NB4 (cell line): ENCODE data around the gene SUMO2.

Experiments used
- DNase-seq: peaks from one replicate; pipeline ENCODE4 v3.0.0; 2010; ENCODE audit warnings: low read depth
- H3K4me3 ChIP-seq: one replicate; pipeline ENCODE4 v1.5.1; 2011; ENCODE audit warnings: mild to moderate bottlenecking, low read depth, low read length, moderate library complexity
- MAX ChIP-seq: IDR thresholded peaks from 2 replicates; pipeline ENCODE4 v1.6.1; 2011; ENCODE audit warnings: low read depth, low read length
- MYC ChIP-seq: IDR thresholded peaks from 2 replicates; pipeline ENCODE4 v1.6.1; 2011; ENCODE audit warnings: low read depth, low read length
- POLR2A ChIP-seq: IDR thresholded peaks from 2 replicates; pipeline ENCODE4 v1.6.1; 2011; ENCODE audit warnings: mild to moderate bottlenecking; ENCODE audit not compliant: insufficient read length; ENCODE audit errors: extremely low read depth
- TF ChIP-seq, protein P1 (sequence below): IDR thresholded peaks from one replicate; pipeline ENCODE4 v1.5.1; 2012; ENCODE audit warnings: low read depth, low read length

SUMO2 gene

DNA sequence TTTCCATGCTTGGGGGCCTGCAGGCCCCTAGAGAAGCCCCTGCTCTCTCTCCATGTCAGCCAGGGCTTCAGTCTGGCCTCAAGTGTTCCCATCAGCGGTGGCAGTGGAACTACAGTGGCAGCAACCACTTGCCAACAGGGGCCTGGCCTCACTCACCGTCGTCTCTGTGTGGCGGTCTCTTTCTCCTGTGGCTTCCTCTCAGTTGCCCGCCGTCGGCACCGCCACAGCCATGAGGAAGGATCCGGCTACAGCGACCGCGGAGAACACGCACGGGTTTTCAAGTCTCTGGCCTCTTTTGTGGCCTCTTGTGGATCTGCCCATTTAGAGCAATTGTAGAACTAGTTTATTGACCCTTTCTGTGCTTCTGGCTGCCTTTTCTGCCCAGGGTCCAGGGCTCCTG is 64.5 kb downstream of the SUMO2 start:
- DNase-seq = no peak
- TF ChIP-seq MAX (no peak), MYC (no peak), POLR2A (no peak)
- TF ChIP-seq, protein P1, sequence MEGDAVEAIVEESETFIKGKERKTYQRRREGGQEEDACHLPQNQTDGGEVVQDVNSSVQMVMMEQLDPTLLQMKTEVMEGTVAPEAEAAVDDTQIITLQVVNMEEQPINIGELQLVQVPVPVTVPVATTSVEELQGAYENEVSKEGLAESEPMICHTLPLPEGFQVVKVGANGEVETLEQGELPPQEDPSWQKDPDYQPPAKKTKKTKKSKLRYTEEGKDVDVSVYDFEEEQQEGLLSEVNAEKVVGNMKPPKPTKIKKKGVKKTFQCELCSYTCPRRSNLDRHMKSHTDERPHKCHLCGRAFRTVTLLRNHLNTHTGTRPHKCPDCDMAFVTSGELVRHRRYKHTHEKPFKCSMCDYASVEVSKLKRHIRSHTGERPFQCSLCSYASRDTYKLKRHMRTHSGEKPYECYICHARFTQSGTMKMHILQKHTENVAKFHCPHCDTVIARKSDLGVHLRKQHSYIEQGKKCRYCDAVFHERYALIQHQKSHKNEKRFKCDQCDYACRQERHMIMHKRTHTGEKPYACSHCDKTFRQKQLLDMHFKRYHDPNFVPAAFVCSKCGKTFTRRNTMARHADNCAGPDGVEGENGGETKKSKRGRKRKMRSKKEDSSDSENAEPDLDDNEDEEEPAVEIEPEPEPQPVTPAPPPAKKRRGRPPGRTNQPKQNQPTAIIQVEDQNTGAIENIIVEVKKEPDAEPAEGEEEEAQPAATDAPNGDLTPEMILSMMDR = no peak

GRCh38 chr17:75116737-75117136 is 66.0 kb downstream of the SUMO2 start:
- TF ChIP-seq, protein P1 = no peak
- TF ChIP-seq MYC = no peak
- TF ChIP-seq MAX = no peak
- no peak for TF ChIP-seq POLR2A
- H3K4me3 ChIP-seq = no peak overlapping the region
- DNase-seq = no peak

More for the DNA sequence above, 64.5 kb downstream of the SUMO2 start:
- H3K4me3 ChIP-seq = no peak overlapping the region
